HG02885 (cell line): ENCODE results near the gene CELA2B.
"Not testable (repeated sequence)": the region's sequence is repeated elsewhere in the genome, so short reads cannot be mapped to it uniquely, and the experiment has no call there.

Experiments
- ATAC-seq: cut with Tn5 transposase; IDR thresholded peaks from one replicate; pipeline ENCODE4 v1.9.1; 2021; ENCODE audit warnings: mild to moderate bottlenecking; ENCODE audit not compliant: unreplicated experiment, poor library complexity

The CELA2B gene

GRCh38 chr1:15491010-15491409 lies 15.1 kb downstream of the CELA2B start:
- ATAC-seq: not testable (repeated sequence)

- no peak for ATAC-seq
These were observed 16.7 kb downstream of the CELA2B start for GRCh38 chr1:15492596-15492995.

- no peak for ATAC-seq
These were observed 18.0 kb downstream of the CELA2B start for GRCh38 chr1:15493869-15494390.

- ATAC-seq: no peak
These were observed 24.6 kb downstream of the CELA2B start for GRCh38 chr1:15500184-15501178.

- no peak for ATAC-seq
These were observed 25.5 kb downstream of the CELA2B start for GRCh38 chr1:15501208-15502032.

GRCh38 chr1:15504436-15504835 lies 28.5 kb downstream of the CELA2B start:
- ATAC-seq: no peak

- ATAC-seq: no peak
These were observed 30.9 kb downstream of the CELA2B start for GRCh38 chr1:15506831-15507230.

GRCh38 chr1:15507278-15507677 lies 31.4 kb downstream of the CELA2B start:
- no peak for ATAC-seq

GRCh38 chr1:15508700-15509487 lies 33.0 kb downstream of the CELA2B start:
- no peak for ATAC-seq

- no peak for ATAC-seq
These were observed 33.7 kb downstream of the CELA2B start for GRCh38 chr1:15509586-15509985.

GRCh38 chr1:15510611-15511405 lies 34.9 kb downstream of the CELA2B start:
- ATAC-seq: no peak

- ATAC-seq: no peak
These were observed 37.3 kb downstream of the CELA2B start for GRCh38 chr1:15513192-15513591.

GRCh38 chr1:15513919-15514318 lies 38.0 kb downstream of the CELA2B start:
- no peak for ATAC-seq

- ATAC-seq: not testable (repeated sequence)
These were observed 38.7 kb downstream of the CELA2B start for GRCh38 chr1:15514557-15514956.

GRCh38 chr1:15515022-15515663 lies 39.2 kb downstream of the CELA2B start:
- no peak for ATAC-seq

- no peak for ATAC-seq
These were observed 43.7 kb downstream of the CELA2B start for GRCh38 chr1:15519625-15520024.

- ATAC-seq: not testable (repeated sequence)
These were observed 45.5 kb downstream of the CELA2B start for GRCh38 chr1:15521206-15521906.

- no peak for ATAC-seq
These were observed 46.6 kb downstream of the CELA2B start for GRCh38 chr1:15522551-15522950.
